ENCODE data around the gene RTEL1.
"Not testable (repeated sequence)": the region's sequence is repeated elsewhere in the genome, so short reads cannot be mapped to it uniquely, and the experiment has no call there.

Gene RTEL1

GRCh38 chr20:63652192-63652980 lies 5.7 kb upstream of the RTEL1 start:
- DNase-seq, result peak; percentile 41

DNA sequence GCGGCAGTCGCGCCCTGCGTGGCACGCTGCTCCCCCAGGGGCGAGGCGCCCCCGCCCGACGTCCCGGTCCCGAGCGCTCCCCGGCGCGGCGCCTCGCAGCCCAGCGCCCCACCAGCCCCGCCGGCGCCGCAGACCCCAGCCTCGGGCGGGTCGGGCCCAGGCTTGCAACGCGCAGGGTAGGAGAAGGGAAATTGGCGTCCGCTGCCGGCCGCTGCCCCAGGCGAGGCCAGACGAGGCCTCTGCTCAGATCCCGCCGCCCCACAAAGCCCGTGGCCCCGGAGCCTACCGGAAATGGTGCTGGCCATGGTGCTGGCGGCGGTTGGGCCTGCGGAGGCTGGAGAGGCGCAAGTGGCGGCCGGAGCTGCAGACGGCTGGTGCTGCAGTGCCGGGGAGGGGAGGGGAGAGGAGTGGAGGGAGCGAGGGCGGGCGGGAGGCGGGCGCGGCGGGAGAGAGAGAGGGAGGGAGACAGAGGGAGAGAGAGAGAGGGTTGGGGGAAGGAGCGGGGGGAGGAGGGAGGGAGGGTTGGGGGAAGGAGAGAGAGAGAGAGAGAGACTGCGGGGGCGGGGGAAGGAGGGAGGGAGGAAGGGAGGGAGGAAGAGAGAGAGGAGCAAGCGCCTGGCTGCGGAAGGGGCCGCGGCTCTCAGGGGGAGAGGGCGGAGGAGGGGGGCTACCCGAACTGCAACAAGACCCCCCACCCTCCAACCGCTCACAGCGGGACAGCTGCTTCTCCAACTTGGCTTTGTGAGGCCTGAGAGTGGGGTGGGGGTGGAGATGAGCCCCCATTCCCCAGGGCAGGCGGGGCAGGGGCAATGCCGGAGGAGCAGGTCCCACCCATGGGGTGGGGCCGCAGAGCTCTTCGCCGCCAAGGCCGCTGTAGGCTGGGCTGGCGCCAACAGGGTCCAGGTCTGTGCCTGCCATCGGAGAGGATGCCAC lies 4.8 kb upstream of the RTEL1 start, which contains the start of gene STMN3:
Gene STMN3, minus strand, starts transcription at position 384 of the 933 bp plus-strand sequence. Its CDS starts 79 bp downstream, at position 305.
- DNase-seq, result peak; percentile 68

DNA sequence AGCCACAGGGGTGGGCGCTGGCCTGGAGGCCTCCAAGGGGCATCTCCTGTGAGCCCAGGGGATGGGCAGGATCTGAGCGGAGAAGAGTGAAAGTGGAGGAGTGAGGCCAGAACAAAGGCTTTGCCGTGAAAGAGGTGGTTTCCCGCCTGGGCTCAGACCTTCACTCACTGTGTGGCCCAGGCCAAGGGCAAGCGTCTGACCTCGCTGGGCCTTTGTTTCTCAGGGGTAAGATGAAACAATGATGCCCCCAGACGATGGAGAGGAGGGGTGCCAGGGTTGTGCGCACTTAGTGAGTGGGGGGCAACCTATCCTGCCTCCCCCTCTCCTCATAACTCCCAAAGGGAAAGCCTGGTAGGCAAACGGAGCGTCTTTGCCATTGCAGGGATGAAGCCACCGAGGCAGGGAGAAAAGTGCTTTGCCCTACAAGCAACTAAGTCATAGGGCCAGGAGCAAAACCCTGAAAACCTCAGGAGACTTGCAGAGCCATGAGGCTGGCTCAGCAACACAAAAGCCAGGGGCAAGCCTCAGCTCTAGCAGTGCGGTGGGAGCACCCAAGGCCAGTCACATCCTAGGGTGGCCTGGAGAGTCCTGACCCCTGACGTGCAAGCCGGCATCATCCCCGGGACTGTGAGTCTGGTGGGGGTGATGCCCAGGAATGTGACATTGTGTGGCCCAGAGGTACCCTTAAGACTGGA lies 4.0 kb upstream of the RTEL1 start:
- DNase-seq, result no peak

- DNase-seq, result no peak
These were observed 2.9 kb upstream of the RTEL1 start for GRCh38 chr20:63655249-63655648.

DNA sequence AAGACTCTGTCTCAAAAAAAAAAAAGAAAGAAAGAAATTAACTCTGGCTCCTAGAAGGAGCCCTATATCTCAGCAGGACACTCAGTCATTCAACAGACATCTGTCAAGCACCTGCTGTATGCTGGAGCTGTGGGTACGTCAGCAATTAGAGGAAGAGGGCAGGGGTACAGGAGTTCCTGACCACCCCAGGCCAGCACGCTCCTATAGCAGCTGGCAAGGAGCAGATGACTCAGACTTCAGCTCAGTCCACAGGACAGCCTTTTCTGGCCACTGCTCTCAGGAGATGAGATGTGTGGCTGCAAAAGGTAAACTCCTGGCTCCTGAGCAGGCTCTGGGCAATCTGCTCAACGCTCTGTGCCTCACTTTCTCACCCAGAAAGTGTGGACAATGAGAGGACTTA lies 1.7 kb upstream of the RTEL1 start:
- no peak for DNase-seq

GRCh38 chr20:63657260-63657936 lies 714 bp upstream of the RTEL1 start:
- no peak for DNase-seq

DNA sequence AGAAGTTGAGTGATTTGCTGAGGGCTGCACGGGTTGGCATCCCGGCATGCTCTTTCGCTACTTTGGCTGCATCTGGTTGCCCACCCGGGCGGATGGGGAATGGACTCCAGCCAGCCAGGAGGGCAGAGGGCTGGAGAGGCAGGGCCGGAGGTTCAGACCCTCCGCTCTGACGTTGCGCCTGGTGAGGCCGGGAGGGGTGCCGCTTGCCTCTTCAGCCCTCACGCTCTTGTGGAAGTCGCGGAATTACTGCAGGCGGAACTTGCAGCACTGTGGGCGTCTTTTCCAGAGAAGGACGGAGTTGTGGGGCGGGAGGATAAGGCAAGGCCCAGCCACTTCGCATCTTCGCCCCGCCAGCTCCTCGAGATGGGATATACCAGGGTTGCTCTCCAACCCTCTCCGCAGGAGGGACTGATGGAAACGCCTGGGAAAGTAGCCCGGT lies 656 bp downstream of the RTEL1 start:
- DNase-seq, result no peak

DNA sequence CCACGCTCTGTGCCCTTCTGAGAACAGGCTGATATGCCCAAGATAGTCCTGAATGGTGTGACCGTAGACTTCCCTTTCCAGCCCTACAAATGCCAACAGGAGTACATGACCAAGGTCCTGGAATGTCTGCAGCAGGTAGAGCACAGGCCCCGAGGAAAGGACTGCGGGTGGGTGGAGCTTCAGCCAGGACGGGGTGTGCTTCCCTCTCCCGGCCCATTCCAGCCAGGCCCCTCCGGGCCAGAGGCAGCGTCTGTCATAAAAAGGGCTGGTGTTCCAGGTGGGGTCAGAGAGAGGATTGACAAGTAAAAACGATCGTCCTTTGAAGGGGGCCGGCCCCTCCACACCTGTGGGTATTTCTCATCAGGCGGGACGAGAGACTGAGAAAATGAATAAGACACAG lies 1.3 kb downstream of the RTEL1 start:
- DNase-seq, result no peak

DNA sequence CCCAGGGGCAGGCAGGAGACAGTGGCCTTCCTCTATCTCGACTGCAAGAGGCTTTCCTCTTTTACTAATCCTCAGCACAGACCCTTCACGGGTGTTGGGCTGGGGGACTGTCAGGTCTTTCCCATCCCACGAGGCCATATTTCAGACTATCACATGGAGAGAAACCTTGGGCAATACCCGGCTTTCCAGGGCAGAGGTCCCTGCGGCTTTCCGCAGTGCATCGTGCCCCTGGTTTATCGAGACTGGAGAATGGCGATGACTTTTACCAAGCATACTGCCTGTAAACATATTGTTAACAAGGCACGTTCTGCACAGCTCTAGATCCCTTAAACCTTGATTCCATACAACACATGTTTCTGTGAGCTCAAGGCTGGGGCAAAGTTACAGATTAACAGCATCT lies 2.1 kb downstream of the RTEL1 start:
- not testable (repeated sequence) for DNase-seq

GRCh38 chr20:63660622-63661021 lies 2.5 kb downstream of the RTEL1 start:
- DNase-seq, result no peak

- no peak for DNase-seq
These were observed 3.0 kb downstream of the RTEL1 start for GRCh38 chr20:63661108-63661507.

DNA sequence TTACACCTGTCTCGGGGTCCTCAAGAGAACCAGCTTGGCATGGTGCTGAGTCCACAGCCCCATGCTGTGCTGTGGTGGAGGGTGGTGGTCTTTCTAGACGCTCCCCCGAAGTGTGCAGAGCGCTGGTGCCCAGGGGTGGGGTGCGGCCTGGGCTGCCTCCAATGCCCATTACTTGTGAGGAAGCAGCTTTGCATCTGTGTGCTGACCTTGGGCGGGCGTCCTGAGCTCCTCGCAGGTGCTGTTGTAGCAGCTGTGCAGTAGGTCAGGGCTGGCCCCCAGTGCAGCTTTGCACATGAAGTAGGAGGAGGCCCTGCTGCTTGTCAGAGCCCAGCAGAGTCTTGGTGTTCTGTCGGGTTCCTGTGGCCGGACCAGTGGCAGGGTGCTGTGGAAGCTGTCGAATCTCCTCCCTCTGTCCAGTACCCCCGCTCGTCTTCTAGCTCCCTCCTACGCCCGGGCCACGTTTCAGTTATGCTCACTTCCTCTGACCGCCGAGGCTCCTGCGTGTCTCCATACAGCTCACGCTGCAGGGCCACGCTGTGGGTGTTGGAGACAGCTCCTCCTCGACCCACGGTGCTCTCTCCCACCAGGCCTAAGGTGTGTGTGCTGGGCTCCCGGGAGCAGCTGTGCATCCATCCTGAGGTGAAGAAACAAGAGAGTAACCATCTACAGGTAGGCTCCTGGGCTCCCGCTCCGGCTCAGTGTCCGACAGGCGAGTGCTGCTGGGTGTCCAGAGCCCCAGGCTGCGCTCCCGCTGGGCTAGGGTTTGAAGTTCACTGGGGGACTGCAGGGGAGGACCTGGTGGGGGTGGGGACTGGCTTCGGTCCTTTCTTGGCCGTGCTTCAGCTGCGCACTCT lies 4.1 kb downstream of the RTEL1 start:
- no peak for DNase-seq

- DNase-seq, result no peak
These were observed 4.7 kb downstream of the RTEL1 start for GRCh38 chr20:63662813-63663189.

DNA sequence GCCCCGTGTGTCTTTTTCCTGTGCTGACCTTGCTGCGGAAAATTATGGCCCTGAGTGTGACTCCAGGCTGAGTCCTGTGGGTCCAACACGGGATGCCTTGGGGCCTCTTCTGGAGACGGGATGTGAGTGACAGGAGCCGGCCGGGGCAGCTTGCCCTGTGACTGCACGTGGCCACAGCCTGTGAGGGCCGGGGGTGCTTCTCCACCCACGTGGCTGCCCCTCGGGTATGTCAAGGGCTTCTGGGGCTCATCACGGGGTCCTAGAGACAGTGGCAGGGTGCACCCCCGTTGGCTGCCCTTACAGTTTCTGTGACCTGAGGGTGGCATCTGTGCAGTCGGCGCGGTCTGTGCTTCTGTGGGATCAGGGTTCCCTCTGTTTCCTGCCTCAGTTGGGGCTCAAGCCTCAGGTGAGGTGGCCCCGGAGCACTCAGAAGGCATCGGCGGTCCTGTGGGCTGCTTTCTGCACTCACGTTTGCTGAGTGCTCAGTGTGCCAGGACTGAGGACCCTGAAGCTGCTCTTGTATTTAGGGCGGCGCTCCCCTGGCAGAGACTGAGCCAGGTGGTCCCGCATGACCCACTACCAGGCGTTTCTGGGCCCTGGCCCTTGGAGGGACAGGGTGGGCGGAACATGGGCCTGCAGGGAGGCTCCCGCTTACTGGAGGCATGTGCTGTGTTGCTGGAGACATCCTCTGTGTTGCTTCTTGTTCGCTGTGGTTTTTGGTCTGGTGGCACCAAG lies 5.4 kb downstream of the RTEL1 start:
- no peak for DNase-seq

DNA sequence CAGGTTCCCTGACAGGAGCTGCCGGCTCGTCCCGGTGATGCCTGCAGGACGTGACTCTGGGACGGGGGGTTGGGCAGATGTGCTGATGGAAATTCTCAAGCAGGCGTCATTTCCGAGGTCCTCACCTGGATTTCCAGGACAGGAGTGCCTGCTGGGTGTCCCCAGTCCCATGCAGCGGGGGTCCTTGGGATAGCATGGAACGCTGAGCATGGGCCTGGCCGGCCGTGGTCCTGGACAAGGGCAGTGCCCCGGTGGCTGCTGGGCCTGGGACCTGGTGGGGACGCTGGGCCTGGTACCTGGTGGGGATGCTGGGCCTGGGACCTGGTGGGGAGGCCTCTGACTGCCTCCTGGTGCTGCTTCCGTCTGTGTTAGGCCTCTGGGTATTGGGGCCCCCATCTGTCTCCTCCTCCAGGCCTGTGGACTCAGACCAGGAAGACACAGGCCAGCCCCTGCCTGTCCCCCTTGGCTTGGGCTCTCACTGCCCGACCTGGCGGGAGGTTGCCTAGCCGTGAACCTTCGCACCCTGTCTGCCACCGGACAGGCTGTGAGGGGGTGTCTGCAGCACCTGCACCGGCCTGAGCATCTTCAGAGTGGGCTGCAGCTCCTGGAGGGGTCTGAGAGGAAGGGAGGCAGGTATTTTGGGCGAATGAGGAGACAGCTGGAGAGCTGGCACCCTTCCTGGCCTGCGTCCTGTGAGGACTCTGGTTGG lies 6.2 kb downstream of the RTEL1 start:
- no peak for DNase-seq

DNA sequence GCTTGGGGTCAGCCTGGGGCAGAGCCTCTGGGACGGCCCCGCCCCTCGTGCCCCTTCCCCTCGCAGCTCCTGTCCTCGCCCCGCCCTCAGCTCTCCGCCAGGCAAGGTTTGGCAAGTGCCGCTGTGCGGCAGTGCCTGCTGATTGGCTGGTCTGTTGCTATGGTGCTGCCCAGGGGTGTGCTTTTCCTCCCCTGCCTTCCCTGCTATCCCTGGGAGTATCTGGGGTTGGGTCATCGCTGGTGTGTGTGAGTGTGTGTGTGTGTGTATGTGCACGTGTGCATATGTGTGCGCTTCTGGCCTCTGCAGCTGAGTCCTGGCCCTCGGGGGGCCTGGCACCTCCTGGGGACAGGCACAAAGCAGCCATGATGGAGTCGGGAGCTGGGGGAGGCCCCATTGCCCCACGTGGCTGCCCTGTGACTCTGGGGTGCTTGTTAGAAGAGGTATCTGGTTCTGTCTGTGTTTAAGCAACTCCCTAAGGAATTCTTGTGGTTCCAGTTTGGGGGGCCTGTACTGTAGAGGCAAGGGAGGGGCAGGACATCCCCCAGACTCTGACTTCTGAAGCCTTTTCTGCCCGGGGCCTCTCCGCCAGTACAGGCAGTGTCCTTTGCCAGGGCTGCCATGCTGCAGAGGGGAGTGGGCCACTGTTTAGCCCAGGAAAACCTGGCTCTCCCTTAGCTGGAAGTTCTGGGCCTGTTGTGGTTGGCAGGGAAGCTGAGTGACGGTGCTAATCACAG lies 6.9 kb downstream of the RTEL1 start:
- no peak for DNase-seq

DNA sequence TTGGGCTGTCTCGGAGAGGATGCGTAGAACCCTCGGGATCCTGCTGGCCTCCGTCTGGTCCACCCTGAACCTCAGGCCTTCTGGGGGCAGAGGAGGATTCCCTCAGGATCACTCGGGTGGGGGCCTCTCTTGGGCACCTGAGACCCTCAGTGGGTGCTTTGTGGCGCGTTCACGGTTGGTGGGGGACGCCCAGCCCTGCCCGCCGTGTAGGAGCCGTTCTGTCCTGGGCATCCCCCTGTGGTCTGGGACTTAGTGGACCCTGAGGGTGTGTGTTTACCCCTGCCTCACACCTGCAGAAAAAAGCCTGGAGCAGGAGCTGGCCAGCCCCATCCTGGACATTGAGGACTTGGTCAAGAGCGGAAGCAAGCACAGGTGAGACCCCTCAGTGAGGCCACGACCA lies 7.6 kb downstream of the RTEL1 start:
- no peak for DNase-seq

DNA sequence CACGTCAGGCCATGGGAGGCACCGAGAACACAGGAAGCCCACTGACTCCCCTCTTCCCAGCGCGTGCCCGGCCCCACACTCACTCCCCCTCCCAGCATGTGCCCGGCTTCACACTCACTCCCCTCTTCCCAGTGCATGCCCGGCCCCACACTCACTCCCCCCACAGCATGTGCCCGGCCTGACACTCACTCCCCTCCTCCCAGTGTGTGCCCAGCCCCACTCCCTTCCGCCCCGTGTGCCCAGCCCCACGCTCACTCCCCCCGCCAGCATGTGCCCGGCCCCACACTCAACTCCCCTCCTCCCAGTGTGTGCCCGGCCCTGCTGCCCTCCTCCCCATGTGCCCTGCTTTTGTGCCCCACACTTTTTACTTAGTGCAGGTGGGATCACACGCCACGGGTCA lies 9.7 kb downstream of the RTEL1 start:
- no peak for DNase-seq

GRCh38 chr20:63668351-63668750 lies 10.2 kb downstream of the RTEL1 start:
- no peak for DNase-seq

Measured in T-helper 9 cell (primary cell).